ENCODE results near the gene DTNA. TPM values are rescaled to one million over a fixed set of nuclear protein-coding genes. Genes with fewer than 3 reads are reported as not detected.
"Not testable (repeated sequence)": the region's sequence is repeated elsewhere in the genome, so short reads cannot be mapped to it uniquely, and the experiment has no call there.

DTNA gene
- total and polyA plus RNA-seq, 8 donors: 11.1 to 113 (median 19.8) TPM

DNA sequence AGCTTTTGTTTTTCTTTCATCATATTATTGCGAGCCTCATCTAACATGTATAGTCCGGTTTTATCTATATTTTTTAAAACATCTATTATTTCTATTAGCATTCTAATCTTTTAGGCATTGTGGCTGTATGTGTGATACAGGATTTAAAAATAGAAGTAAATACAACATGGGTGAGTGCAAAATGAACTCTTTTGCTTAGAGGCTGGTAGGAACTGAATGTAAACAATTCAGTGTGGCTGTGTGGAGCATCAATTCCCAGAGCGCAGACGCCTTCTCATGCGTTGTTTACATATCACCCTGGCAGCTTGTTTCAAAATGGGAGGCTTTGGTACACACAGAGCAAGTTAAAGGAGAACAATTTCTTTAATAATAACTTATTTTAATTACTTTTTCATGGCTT, 836 bp downstream of the DTNA start:
- WGBS, 5 donors: 13 to 38% (median 23%) methylated on average over 5 of the region's 5 CpGs
- peaks cover 0 to 7% (median 0%) of the 10 kb centered on the region in 3 donors for H3K27me3 ChIP-seq
- H3K27ac ChIP-seq: peak overlapping the region in 4 of 5 donors; percentile 35 to 76 (median 68)
- H3K4me1 ChIP-seq: peaks cover 0 to 43% (median 18%) of the 10 kb centered on the region in 4 donors
- no peak for TF ChIP-seq POLR2A (IDR thresholded peaks at IDR 0.05)
- peak in 1 of 3 donors; percentile 19 for TF ChIP-seq POLR2AphosphoS5 (IDR thresholded peaks at IDR 0.05)
- intact Hi-C loops (cut with DNase I; ENCODE audit: low total_unique reads): no loop called here
- peak overlapping the region in 2 of 4 donors; percentile 1 to 8 for H3K4me3 ChIP-seq
- H3K9me3 ChIP-seq: no peaks in the 10 kb centered on the region
- no peaks in the 10 kb centered on the region for H3K36me3 ChIP-seq
- peak in 1 of 2 donors; percentile 78 for DNase-seq

DNA sequence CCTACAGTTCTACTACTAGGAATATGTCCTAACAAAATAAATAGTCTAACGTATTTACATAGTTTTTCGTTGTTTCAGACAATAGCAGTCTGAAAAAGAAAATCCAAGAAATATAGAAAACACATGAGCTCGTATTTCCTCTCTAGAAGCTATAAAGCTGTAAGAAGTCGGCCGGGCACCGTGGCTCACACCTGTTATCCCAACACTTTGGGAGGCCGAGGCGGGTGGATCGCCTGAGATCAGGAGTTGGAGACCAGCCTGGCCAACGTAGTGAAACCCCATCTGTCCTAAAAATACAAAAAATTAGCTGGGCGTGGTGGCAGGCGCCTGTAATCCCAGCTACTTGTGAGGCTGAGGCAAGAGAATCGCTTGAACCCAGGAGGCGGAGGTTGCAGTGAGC, 6.0 kb downstream of the DTNA start:
- H3K9me3 ChIP-seq; H3K27me3 ChIP-seq; H3K4me1 ChIP-seq; H3K36me3 ChIP-seq; H3K4me3 ChIP-seq; H3K27ac ChIP-seq; intact Hi-C loops (cut with DNase I; ENCODE audit: low total_unique reads); DNase-seq: not testable (repeated sequence)
- 93 to 97% (median 94%) methylated on average over 14 of the region's 14 CpGs for WGBS, 5 donors

DNA sequence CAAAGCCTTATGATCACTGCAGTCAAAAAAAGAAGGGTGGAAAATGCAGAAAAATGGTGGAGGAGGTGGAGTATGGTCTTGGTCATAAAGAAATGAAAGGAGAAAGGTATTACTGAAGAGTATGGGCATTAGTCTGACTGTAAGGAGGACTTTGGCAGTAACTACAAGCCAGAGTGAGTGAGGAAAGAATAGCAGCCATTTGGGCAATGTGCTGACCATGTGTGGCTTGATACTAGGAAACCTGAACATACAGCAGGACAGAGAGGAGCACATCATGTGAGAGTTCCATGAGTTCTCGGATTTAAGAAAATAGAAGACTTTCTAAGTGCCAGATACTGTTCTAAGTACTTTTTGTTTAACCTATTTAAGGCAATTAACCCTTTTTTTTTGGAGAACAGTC, 8.5 kb downstream of the DTNA start:
- no peak for DNase-seq
- H3K9me3 ChIP-seq: no peaks in the 10 kb centered on the region
- H3K27me3 ChIP-seq: no peaks in the 10 kb centered on the region
- WGBS, 5 donors: 73 to 89% (median 78%) methylated on average over 1 of the region's 1 CpG
- no peak overlapping the region for H3K27ac ChIP-seq
- intact Hi-C loops (cut with DNase I; ENCODE audit: low total_unique reads): no loop called here
- no peak overlapping the region for H3K4me3 ChIP-seq
- TF ChIP-seq POLR2AphosphoS5 (IDR thresholded peaks at IDR 0.05) (no peak), POLR2A (IDR thresholded peaks at IDR 0.05) (no peak), EP300 (IDR thresholded peaks at IDR 0.05) (no peak)
- TF ChIP-seq, protein P1, sequence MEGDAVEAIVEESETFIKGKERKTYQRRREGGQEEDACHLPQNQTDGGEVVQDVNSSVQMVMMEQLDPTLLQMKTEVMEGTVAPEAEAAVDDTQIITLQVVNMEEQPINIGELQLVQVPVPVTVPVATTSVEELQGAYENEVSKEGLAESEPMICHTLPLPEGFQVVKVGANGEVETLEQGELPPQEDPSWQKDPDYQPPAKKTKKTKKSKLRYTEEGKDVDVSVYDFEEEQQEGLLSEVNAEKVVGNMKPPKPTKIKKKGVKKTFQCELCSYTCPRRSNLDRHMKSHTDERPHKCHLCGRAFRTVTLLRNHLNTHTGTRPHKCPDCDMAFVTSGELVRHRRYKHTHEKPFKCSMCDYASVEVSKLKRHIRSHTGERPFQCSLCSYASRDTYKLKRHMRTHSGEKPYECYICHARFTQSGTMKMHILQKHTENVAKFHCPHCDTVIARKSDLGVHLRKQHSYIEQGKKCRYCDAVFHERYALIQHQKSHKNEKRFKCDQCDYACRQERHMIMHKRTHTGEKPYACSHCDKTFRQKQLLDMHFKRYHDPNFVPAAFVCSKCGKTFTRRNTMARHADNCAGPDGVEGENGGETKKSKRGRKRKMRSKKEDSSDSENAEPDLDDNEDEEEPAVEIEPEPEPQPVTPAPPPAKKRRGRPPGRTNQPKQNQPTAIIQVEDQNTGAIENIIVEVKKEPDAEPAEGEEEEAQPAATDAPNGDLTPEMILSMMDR (IDR thresholded peaks at IDR 0.05): no peak
- no peaks in the 10 kb centered on the region for H3K4me1 ChIP-seq
- no peaks in the 10 kb centered on the region for H3K36me3 ChIP-seq

DNA sequence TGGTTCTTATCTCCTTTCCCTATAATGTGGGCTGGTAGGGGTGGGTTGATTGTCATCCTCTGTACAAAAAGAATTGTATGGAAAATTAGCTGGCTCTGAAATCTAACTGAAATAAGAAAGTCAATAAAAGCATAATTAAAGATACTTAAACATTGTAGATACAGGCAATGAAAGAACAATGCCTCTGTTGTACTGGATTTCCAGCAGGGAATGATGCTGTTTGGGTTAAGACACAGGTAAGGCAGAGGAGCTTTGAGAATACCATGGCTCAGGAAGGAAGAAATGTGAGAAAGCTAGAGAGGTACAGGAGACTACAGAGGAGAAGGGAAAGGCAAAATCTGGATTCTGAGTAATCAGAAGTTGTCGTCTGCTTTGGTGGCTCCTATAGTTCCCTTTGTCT, 10.1 kb downstream of the DTNA start:
- WGBS, 5 donors: 45 to 71% (median 57%) methylated on average over 1 of the region's 1 CpG
- H3K36me3 ChIP-seq: no peaks in the 10 kb centered on the region
- H3K27me3 ChIP-seq: no peaks in the 10 kb centered on the region
- DNase-seq: no peak
- peaks cover 0 to 7% (median 0%) of the 10 kb centered on the region in 4 donors for H3K9me3 ChIP-seq
- TF ChIP-seq EP300 (IDR thresholded peaks at IDR 0.05) (no peak), POLR2A (IDR thresholded peaks at IDR 0.05) (no peak), POLR2AphosphoS5 (IDR thresholded peaks at IDR 0.05) (no peak)
- TF ChIP-seq, protein P1 (IDR thresholded peaks at IDR 0.05): no peak
- no peak overlapping the region for H3K27ac ChIP-seq
- no peaks in the 10 kb centered on the region for H3K4me1 ChIP-seq
- H3K4me3 ChIP-seq: no peak overlapping the region
- intact Hi-C loops (cut with DNase I; ENCODE audit: low total_unique reads): no loop called here

DNA sequence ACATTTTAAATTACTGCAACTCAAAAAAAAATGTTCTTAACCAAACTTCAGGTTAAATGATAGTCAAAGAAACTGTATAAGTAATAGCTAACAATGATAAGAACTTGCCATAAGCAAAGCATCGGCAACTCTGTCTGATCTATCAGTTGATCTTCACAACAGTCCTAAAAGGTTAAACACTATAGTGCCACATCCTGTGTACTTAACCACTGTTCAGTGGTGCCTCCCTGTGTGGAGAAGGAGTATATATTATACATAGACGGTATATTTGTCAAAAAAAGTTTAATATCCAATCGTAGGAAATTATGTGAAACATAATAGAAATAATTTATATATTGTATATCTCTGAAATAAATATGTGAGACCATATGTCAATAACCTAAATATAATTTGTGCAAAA, 13.0 kb downstream of the DTNA start:
- intact Hi-C loops (cut with DNase I; ENCODE audit: low total_unique reads): no loop called here
- no peak overlapping the region for H3K27ac ChIP-seq
- no peaks in the 10 kb centered on the region for H3K36me3 ChIP-seq
- TF ChIP-seq, protein P1 (IDR thresholded peaks at IDR 0.05): no peak
- TF ChIP-seq POLR2AphosphoS5 (IDR thresholded peaks at IDR 0.05) (no peak), EP300 (IDR thresholded peaks at IDR 0.05) (no peak), POLR2A (IDR thresholded peaks at IDR 0.05) (no peak)
- no peaks in the 10 kb centered on the region for H3K27me3 ChIP-seq
- 36 to 57% (median 38%) methylated on average over 3 of the region's 3 CpGs for WGBS, 5 donors
- DNase-seq: no peak
- peaks cover 0 to 5% (median 3%) of the 10 kb centered on the region in 4 donors for H3K4me1 ChIP-seq
- peaks cover 0 to 7% (median 0%) of the 10 kb centered on the region in 4 donors for H3K9me3 ChIP-seq
- H3K4me3 ChIP-seq: no peak overlapping the region

DNA sequence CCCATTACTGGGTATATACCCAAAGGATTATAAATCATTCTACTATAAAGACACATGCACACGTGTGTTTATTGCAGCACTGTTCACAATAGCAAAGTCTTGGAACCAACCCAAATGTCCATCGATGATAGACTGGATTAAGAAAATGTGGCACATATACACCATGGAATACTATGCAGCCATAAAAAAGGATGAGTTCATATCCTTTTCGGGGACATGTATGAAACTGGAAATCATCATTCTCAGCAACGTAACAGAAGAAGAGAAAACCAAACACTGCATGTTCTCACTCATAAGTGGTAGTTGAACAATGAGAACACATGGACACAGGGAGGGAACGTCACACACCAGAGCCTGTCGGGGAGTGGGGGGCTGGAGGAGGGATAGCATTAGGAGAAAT, 15.6 kb downstream of the DTNA start:
- H3K36me3 ChIP-seq; intact Hi-C loops (cut with DNase I; ENCODE audit: low total_unique reads); H3K9me3 ChIP-seq; H3K27me3 ChIP-seq; DNase-seq; H3K27ac ChIP-seq; H3K4me3 ChIP-seq: not testable (repeated sequence)
- H3K4me1 ChIP-seq: peaks cover 0 to 26% (median 11%) of the 10 kb centered on the region in 4 donors
- WGBS, 5 donors: 88 to 96% (median 92%) methylated on average over 6 of the region's 6 CpGs
